Measurements from ENCODE around the gene CERK.

Gene CERK

DNA sequence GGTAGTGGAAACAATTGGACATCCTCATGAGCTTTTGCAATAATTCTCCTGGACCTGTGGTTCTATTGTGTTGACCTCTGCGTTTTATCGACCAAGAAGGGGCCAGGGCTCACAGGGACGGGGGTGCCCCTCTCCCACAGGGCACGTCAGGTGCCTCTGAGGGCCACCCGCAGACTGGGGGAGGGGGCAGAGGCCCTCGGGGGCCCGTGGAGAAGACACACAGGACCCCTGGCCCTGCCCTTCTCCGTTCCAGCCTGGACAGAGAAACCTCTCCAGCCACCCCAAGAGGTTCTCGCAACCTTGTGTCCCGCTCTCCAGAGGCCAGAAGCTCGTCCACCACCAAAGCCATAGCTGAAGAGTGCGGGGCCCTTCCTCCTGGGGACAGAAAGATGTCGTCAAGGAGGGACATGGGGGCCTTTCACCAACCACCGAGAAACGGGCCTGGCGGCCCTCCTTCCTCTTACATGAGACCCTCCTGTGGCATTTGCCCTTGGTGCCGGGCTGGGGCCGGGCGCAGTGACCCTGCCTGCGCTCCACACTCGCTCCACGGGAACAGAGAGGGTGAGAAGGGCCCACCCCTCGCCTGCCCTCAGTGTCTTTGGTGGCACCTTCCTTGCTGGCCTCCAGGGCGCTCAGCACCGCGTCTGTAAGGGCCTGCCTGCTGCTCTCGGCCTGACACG, 60.6 kb downstream of the CERK start:
- DNase-seq (ENCODE audit: low spot score): no peak

DNA sequence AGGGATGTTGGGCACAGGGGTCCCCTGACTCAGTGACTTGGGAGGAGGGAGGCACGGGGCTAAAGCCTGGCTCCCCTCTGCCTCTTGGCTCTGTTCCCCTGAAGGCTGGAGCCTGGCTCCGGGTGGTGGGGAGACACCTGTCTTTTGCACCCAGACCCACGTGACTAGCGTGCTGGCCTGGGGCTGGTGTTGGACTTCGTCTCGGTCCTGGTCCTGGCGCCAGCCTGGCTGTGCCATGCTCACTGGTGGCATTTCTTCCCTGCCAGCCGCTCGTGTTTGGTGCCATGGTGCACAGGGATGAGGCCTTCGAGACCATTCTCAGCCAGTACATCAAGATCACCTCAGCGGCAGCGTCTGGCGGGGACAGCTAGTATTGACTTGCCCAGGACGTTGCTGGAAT, 61.2 kb downstream of the CERK start:
- DNase-seq (ENCODE audit: low spot score): no peak

- DNase-seq (ENCODE audit: low spot score): no peak
Observed at GRCh38 chr22:46676479-46676878, 61.6 kb downstream of the CERK start.

- DNase-seq (ENCODE audit: low spot score): no peak
Observed at GRCh38 chr22:46675938-46676337, 62.1 kb downstream of the CERK start.

DNA sequence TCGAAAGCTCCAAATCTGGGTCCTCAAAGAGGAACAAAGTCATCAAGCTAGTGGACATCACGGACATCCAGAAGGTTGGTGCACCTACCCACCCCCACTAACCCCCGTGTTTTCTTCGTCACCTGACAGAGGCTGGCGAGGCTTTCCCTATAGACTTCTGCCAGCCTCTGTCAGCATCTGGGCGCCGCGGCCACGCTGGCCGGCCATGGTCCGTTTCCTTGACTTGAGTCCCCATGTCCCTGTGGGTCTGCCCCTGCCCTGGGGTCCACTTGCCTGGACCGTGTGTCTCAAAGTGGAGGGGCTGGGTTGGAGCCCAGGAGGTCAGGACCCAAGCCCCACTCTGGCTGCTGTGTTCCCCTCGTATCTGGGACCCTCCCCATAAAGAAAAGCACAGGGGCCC, 62.6 kb downstream of the CERK start:
- DNase-seq (ENCODE audit: low spot score): no peak

GRCh38 chr22:46674906-46675305, 63.1 kb downstream of the CERK start:
- no peak for DNase-seq (ENCODE audit: low spot score)

- no peak for DNase-seq (ENCODE audit: low spot score)
Observed at GRCh38 chr22:46674367-46674781, 63.7 kb downstream of the CERK start.

DNA sequence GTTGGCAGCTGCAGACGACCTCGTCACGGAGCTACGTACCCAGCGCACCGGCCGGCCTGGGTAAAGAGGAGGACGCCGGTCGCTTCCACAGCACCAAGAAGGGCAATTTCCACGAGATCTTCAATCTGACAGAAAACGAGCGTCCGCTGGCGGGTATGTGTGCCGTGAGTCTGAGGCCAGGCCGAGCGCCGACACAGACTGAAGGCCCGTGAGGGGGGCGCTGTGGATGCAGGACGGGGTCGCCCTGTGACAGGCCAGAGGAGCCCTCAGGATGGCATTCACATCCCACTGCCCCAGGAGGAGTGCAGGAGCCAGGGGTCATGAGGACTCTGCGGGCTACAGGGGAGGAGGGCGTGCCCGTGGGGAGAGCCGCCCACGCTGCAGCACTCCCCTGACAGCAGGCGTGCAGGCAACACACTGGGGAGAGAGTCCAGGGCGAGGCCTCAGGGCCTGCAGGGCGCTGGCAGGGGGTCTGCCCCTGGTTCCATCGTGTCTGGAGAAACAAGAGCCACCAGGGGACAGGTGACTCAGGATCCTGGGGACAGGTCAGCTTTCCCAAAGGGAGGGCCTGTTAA, 64.3 kb downstream of the CERK start:
- no peak for DNase-seq (ENCODE audit: low spot score)

DNA sequence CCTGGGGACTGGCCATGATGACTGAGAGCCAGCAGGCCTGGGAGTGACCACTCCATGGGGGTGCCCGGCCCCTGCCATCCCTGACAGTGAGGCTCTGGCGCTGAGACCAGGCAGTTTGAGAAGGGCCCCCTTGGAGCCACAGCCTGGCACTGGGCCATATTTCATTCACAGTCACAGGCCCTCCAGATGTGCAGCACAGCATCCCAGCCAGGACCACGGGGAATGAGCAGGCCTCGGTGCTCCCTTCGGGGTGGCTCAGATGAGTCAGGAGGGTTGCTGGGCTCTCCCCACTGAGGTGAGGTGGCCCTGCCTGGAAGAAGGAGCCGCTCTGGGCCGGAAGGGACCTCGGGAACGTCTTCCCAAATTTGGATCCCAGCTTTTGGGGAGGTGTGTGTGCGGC, 64.8 kb downstream of the CERK start:
- DNase-seq (ENCODE audit: low spot score): no peak

- DNase-seq (ENCODE audit: low spot score): no peak
Observed at GRCh38 chr22:46672731-46673130, 65.3 kb downstream of the CERK start.

- no peak for DNase-seq (ENCODE audit: low spot score)
Observed at GRCh38 chr22:46671824-46672432, 66.1 kb downstream of the CERK start.

GRCh38 chr22:46669201-46669600, 68.9 kb downstream of the CERK start:
- no peak for DNase-seq (ENCODE audit: low spot score)

GRCh38 chr22:46668116-46668515, 69.9 kb downstream of the CERK start:
- DNase-seq (ENCODE audit: low spot score): no peak

DNA sequence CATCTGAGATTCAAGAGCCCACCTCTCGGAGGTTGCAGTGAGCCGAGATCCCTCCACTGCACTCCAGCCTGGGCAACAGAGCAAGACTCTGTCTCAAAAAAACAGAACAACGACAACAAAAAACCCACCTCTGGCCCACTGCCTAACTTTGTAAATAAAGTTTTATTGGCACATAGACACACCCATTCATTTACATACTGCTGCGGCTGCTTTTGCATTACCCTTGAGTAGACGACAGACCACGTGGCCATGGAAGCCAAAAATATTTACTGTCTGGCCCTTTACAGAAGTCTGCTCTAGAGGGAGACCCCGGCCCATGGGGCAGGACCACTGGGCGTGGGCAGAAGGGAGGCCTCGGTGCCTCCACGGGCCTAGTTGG, 70.8 kb downstream of the CERK start:
- DNase-seq (ENCODE audit: low spot score): no peak

- DNase-seq (ENCODE audit: low spot score): no peak
Observed at GRCh38 chr22:46666577-46667244, 71.3 kb downstream of the CERK start.

DNA sequence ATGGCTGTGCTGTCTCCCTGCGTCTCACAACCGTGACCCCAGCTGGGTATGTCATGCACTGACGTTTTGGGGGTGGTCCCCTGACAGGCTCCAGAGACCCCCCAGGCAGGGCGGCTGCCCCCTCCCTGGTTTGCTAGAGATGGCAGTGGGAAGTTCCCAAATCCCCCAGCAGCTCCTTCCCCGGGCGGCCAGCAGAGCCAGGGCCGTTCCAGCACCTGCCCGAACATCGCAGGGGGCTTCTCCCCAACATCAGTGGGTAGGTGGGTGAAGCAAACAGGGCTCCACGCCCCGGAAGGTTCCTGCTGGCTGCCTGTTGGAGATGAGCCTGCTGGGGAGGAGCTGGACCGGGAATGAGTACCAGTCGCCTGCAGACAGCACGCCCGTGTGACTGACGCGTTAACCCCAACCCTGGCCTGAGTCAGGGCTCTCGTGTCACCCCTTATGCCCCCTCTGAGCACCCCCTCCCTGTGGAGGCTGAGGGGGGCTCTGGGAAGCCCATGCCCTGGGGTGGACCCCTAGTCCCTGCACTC, 72.2 kb downstream of the CERK start:
- no peak for DNase-seq (ENCODE audit: low spot score)

- no peak for DNase-seq (ENCODE audit: low spot score)
Observed at GRCh38 chr22:46665151-46665695, 72.8 kb downstream of the CERK start.

- DNase-seq (ENCODE audit: low spot score): no peak
Observed at GRCh38 chr22:46664301-46664855, 73.7 kb downstream of the CERK start.

GRCh38 chr22:46663436-46664100, 74.5 kb downstream of the CERK start:
- DNase-seq (ENCODE audit: low spot score): no peak

DNA sequence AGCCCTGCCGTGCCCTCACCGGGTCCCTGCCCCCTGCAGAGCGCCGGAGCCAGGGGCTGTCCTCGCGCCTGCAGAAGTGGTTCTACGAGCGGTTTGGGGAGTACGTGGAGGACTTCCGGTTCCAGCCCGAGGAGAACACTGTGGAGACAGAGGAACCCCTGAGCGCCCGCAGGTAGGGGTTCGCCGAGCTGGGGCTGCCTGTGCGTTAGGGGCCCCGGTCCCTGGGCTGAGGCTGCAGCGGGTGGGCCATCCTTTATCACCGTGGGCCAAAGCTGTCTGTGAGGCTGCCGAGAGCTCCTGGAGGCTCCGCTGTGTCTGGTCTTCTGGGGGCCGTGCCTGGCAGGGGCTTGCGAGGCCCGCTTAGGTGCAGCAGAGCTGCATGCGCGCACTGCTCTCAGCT, 75.1 kb downstream of the CERK start:
- DNase-seq (ENCODE audit: low spot score): no peak

- DNase-seq (ENCODE audit: low spot score): no peak
Observed at GRCh38 chr22:46662226-46662625, 75.8 kb downstream of the CERK start.

Data from ecto neural progenitor cell (in vitro differentiated cells).